Measurements from ENCODE around the gene BLTP3A.
"Not testable (repeated sequence)": the region's sequence is repeated elsewhere in the genome, so short reads cannot be mapped to it uniquely, and the experiment has no call there.

Gene BLTP3A

GRCh38 chr6:34791164-34791700 is 651 bp upstream of the BLTP3A start:
- DNase-seq: peak; percentile 90

- DNase-seq: peak; percentile 83
Measured at GRCh38 chr6:34792605-34793500, 970 bp downstream of the BLTP3A start.

DNA sequence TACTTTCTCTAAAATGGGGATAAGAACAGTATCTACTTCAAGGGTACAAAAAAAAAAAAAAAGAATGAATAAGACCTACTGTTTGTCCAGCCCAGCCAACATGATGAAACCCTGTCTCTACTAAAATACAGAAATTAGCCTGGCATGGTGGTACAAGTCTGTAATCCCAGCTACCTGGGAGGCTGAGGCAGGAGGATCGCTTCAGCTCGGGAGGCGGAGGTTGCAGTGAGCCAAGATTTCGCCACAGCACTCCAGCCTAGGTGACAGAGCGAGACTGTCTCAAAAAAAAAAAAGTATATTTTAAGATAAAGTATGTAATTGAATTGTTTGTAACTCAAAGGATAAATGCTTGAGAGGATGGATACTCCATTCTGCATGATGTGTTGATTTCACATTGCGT is 2.0 kb downstream of the BLTP3A start:
- no peak for DNase-seq

GRCh38 chr6:34795836-34796425 is 4.0 kb downstream of the BLTP3A start:
- no peak for DNase-seq

DNA sequence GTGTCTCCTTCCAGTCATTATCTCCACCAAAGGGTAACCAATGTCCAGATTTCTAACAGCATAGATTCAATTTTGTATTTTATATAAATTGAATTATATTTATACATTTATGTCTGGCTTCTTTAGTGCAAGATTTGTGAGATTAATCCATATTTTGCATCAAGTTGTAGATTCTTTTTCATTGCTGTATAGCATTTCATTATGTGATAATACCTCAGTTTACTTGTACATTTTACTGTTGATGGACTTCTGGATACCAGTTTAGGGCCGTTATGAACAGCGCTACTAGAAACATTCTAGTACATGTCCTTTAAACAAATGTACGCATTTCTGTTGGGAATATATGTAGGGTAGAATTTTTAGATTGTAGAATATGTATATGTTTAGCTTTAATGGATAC is 6.2 kb downstream of the BLTP3A start:
- no peak for DNase-seq

DNA sequence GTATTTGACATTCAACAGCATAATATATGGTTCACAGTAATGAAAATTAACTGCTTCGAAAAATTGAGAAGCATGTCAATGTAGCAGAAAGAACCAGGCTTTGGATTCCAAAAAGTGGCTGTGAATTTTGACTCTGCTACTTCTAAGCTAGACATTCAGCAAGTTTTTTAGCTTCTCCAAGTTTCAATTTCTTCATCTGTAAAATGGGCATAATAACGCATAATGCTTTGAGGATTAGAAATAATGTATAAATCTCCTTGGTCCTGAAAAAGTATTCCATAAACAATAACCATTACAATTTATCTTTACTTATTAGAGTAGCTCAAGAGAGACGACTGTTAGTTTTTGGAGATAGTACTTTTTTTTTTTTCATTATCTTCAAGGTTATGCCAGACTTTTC is 7.7 kb downstream of the BLTP3A start:
- no peak for DNase-seq

GRCh38 chr6:34804543-34804942 is 12.7 kb downstream of the BLTP3A start:
- no peak for DNase-seq

DNA sequence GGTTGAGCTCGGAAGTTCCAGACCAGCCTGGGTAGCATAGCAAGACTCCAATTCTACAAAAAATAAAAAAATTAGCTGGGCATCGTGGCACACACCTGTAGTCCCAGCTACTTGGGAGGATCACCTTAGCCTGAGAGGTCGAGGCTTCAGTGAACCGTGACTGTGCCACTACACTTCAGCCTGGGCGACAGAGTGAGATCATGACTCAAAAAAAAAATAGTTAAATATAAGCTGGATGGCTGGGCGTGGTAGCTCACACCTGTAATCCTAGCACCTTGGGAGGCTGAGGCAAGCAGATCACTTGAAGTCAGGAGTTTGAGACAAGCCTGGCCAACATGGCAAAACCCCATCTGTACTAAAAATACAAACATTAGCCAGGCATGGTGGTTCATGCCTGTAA is 13.2 kb downstream of the BLTP3A start:
- DNase-seq: not testable (repeated sequence)

DNA sequence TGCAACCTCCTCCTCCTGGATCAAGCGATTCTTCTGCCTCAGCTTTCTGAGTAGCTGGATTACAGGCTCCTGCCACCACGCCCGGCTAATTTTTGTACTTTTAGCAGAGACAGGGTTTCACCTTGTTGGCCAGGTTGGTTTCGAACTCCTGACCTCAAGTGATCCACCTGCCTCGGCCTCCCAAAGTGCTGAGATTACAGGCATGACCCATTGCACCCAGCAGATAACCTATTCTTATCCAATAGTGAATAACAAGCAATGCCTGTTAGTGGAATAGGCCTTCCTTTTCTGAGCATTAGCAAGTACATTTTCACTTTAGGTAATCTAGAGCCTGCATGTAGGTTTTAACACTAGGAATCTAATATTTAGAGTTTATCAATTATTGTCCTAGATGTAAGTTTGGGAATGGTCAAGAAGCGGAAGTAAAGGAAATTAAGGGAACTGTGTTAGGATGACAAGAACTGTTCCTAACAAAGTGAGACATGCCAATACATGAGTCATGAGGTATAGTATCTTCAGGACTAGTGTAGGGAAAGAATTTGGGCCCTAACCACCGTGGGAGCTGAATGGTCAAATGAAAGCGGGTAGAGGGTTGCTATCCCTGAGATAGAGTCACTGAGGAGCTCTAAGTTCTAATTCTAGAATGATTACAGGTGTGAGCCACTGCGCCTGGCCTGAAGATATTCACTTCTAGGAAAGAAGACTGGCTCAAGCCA is 15.0 kb downstream of the BLTP3A start:
- DNase-seq: no peak

DNA sequence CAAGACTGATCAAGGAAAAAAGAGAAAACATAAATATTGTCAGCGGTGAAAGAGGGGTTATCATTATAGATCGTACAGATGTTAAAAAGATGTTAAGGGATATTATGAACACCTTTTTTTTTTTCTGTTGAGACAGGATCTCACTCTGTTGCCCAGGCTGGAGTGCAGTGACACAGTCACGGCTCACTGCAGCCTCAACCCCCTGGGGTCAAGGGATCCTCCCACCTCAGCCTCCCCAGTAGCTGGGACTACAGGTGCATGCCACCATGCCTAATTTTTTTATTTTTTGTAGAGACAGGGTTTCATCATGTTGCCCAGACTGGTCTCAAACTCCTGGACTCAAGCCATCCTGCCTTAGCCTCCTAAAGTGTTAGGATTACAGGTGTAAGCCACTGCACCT is 16.6 kb downstream of the BLTP3A start:
- not testable (repeated sequence) for DNase-seq

DNA sequence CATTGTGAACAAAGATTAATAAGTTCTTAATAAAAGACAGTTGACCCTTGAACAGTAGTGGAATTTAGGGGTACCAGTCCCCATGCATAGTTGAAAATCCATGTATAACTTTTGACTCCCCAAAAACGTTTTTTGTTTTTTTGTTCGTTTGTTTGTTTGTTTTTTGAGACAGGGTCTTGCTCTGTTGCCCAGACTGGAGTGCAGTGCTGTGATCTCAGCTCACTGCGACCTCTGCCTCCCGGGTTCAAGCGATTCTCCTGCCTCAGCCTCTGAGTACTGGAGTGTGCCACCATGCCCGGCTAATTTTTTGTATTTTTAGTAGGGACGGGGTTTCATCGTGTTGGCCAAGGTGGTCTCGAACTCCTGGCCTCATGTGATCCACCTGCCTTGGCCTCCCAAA is 17.5 kb downstream of the BLTP3A start:
- DNase-seq: not testable (repeated sequence)

DNA sequence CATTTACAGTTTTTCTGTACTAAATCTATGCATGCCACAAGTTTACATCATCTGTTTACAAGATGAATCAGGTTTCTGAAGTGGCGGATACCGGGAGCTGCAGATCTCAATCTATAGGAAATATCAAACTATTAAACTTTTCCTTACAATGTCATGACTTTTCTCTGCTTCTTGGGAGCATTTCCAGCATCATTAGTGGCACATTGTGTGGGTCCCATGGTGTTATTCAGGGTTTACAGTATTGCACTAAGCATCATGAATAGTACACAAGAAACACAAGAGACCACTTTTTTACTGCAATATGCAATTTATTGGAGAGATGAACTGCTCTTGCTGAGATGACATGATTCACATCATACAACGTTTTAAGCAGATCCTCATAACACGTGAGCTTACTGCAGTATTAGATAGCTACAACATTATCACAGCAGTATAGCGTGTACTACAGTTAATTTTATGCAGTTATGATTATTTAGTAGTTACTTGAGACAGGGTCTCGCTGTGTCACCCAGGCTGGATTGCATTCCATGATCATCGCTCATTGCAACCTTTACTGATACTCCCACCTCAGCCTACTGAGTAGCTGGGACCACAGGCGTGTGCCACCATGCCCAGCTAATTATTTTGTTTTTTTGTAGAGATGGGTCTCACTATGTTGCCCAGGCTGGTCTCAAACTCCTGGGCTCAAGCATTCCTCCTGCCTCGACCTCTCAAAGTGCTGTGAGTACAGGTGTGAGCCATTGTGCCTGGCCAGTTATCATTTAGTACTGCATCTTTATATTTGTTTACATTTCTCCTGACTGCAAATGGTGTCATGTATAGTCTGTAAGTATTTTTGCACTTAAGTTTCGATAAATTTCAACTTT is 18.4 kb downstream of the BLTP3A start:
- no peak for DNase-seq

DNA sequence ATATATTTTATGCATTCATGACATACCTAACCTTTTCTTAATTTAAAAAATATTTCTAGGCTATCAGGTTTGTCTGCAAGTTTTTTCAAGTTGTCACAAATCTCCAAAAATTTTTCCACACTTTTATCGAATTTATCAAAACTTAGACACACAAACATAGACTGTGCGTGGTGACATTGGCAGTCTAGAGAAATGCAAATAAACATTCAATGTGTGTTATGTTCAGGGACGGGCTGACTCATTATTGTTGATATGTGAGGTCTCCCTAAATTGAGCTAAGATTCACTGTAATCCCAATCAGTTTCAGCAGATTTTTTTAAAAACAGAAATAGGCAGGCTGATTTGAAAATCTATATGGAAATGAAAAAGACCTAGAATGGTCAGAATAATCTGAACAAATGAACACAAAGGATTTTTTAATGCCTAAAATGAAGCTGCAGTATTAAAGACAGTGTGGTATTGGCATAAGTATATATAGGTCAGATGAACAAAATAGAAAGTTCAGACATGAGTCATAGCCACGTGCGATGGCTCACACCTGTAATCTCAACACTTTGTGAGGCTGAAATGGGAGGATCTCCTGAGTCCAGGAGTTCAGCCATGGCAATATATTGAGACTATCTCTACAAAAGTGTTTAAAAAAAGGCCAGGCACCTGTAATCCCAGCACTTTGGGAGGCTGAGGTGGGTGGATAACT is 19.2 kb downstream of the BLTP3A start:
- no peak for DNase-seq

- no peak for DNase-seq
Measured at GRCh38 chr6:34813028-34813713, 21.3 kb downstream of the BLTP3A start.

DNA sequence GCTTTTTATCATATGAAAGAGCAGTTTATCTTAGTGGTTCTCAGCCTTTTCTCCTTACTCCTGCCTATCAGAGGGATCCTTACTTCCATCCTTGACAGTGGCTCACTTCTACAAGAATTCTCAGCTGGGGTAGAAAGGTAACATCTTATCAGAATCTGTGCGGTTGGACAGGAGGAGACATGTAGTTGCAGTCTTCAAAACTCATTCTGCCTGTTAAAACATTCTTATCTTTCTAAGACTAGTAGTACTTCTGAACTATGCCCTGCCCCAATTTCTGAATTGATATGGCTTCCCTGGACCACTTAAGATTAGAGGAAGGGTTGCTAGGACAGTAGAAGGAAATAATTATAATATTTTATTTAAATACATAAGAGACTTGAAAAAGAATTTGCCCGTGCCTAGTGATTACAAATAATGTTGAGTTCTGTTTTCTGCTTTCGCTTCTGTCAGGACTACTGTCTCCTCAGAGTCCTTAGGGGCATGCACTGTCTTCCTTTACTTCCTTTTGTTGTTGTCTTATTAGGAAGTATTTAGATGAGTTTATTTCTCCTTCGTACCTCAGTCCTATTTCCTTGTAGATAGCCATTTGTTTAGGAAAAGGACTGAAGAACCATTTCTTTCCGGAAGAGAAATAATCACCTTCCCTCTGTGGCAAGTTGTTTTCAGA is 24.9 kb downstream of the BLTP3A start:
- peak; percentile 73 for DNase-seq

DNA sequence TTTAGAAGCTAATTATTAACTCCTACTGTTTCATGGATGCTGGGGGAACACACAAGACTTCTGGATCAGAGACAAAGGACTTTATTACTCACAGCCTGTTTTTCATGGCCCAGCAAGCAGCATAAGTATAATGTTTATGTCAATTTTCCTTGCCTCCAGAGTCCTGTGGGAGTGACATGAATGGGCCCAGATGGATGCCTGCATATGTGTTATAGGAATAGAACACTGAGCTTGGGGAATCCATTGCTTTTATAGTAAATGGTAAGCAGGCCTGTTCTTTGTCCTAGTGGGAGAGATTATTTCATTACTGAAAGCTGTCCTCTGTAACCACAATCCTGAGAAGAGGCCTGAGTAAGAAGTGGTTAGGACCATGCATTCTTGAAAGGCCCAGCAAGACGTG is 25.6 kb downstream of the BLTP3A start:
- no peak for DNase-seq

- DNase-seq: peak; percentile 87
Measured at GRCh38 chr6:34818872-34819570, 27.1 kb downstream of the BLTP3A start.

- DNase-seq: peak; percentile 87
Measured at GRCh38 chr6:34819571-34820480, 27.9 kb downstream of the BLTP3A start.

- DNase-seq: no peak
Measured at GRCh38 chr6:34829137-34829536, 37.3 kb downstream of the BLTP3A start.
